Right lobe of liver (tissue), 6 donors: ENCODE data around the gene EIF1AD. TPM values are rescaled to one million over a fixed set of nuclear protein-coding genes. Genes with fewer than 3 reads are reported as not detected.

Experiments
- ATAC-seq, 4 donors: fragments of 200-7000 bp; cut with Tn5 transposase; one replicate each; pipeline ENCODE4 v1.9.1; 2020; ENCODE audit warnings: mild to moderate bottlenecking in 4 of 4, moderate library complexity in 4 of 4
- DNase-seq, 3 donors: peaks; one replicate each; pipeline ENCODE4 v3.0.0-alpha.2; 2020
- H3K27ac ChIP-seq, 3 donors: fragments of 200-600 bp; one replicate each; pipeline ENCODE4 v1.8.0; 2022
- H3K27me3 ChIP-seq, 2 donors: fragments of 200-600 bp; one replicate each; pipeline ENCODE4 v1.8.0; 2022
- H3K36me3 ChIP-seq, 4 donors: fragments of 200-600 bp; sonication (generic) in 1 of 4; one replicate each; pipeline versions ENCODE4 v1.5.1 to v1.8.0; 2017 to 2022; ENCODE audit warnings: control low read depth in 1 of 4
- H3K4me1 ChIP-seq, 4 donors: fragments of 200-600 bp; sonication (generic) in 1 of 4; one replicate each; pipeline versions ENCODE4 v1.5.1 to v1.8.0; 2017 to 2022; ENCODE audit warnings: control low read depth in 1 of 4
- H3K4me3 ChIP-seq, 3 donors: fragments of 200-600 bp; one replicate each; pipeline ENCODE4 v1.8.0; 2022
- H3K9me3 ChIP-seq, 4 donors: fragments of 200-600 bp; sonication (generic) in 1 of 4; one replicate each; pipeline versions ENCODE4 v1.5.1 to v1.8.0; 2017 to 2022; ENCODE audit warnings: control low read depth in 1 of 4
- CTCF ChIP-seq, 4 donors: fragments of 200-600 bp in 3 of 4; fragments of 450-650 bp in 1 of 4; IDR thresholded peaks; one replicate each; pipeline versions ENCODE4 v1.5.1 to v1.8.0; 2016 to 2022; ENCODE audit warnings: antibody characterized with exemption in 4 of 4, mild to moderate bottlenecking in 2 of 4
- POLR2A ChIP-seq: fragments of 450-650 bp; IDR thresholded peaks from one replicate; pipeline ENCODE4 v1.6.1; 2017; ENCODE audit warnings: antibody characterized with exemption, mild to moderate bottlenecking
- WGBS: methylation state at CpG from one replicate; pipeline ENCODE4 v1.1.6; 2018; ENCODE audit warnings: low coverage, low lambda C conversion rate; ENCODE audit not compliant: insufficient coverage; ENCODE audit errors: missing lambda C conversion rate; 5-methylcytosine and 5-hydroxymethylcytosine counted together
- intact Hi-C, 2 donors: fragments of 100-400 bp; cut with DNase I; formaldehyde crosslinking; loops; one replicate each; pipeline versions ENCODE4 v1.11.2 to v1.14.1; 2022
- long read RNA-seq: library from polyadenylated mRNA; unstranded; transcript quantifications from one replicate; pipeline ENCODE4 v2.0.0, GENCODE V29; 2019
- total RNA-seq, 6 experiments: library from RNA; depleted of rRNA in 2 of 6; stranded (reverse); fragments of >200 nt in 2 of 6; fragmentation: NEBNext Ultra II Directional in 3 of 6; extraction: Animal tissue kit (Norgen Biotek cat#: 25700) in 3 of 6; gene quantifications; one replicate each; pipeline versions ENCODE4 v1.1.0 to v1.2.4, GENCODE V29; 2016 to 2023
- donor health status: DM: no; HTN: yes; CAD: no.
- donor health status: DM: no; HTN: no; CAD: no.
- donor health status: DM: no; HTN: no; CAD: no.
- donor health status: DM: no; HTN: yes; CAD: no.
- donor health status: DM: no; HTN: yes; CAD: no.

The EIF1AD gene
- 10 to 100 TPM; 11.5 to 22.1 (median 13.1) TPM for total RNA-seq
- long read RNA-seq, partial matches to known transcripts: 0 of 1 reads
- long read RNA-seq, other reads (novel, unspliced or antisense): 0 of 1 reads

GRCh38 chr11:66001942-66002647 lies at the start of gene EIF1AD, which contains the start of gene BANF1:
Gene EIF1AD (minus strand): TSS chr11:66002157. CDS start chr11:66000389, 1,768 bp downstream.
Gene BANF1 (plus strand): TSS chr11:66002503. CDS start chr11:66003251, 748 bp downstream.
- under 1% methylated on average over 26 of the region's 55 CpGs for WGBS
- DNase-seq (peak; percentile 88 to 94 (median 92)), ATAC-seq (peak; percentile 89 to 92 (median 91))
- intact Hi-C loops: no loop called here
- Histone ChIP-seq H3K27ac (peak within 1 kb of the TSS; percentile 94 to 96 (median 94)), H3K4me1 (peaks cover 0 to 11% (median 3%) of the 10 kb centered on the region in 4 donors), H3K36me3 (peaks cover 10 to 44% (median 26%) of the 10 kb centered on the region in 4 donors), H3K4me3 (peak within 1 kb of the TSS; percentile 77 to 88 (median 83)), H3K27me3 (no peaks in the 10 kb centered on the region), H3K9me3 (no peaks in the 10 kb centered on the region)
- TF ChIP-seq POLR2A (peak; percentile 57), CTCF (IDR thresholded peaks at IDR 0.05) (no peak)

GRCh38 chr11:66051371-66051765 lies 49.4 kb upstream of the EIF1AD start:
- Histone ChIP-seq H3K36me3 (peaks cover 5 to 19% (median 13%) of the 10 kb centered on the region in 4 donors), H3K27ac (peak overlapping the region; percentile 27 to 78 (median 72)), H3K27me3 (no peaks in the 10 kb centered on the region), H3K4me3 (peak overlapping the region; percentile 61 to 97 (median 80)), H3K9me3 (no peaks in the 10 kb centered on the region), H3K4me1 (peaks cover 0 to 24% (median 6%) of the 10 kb centered on the region in 4 donors)
- intact Hi-C loops: no loop called here
- ATAC-seq (no peak), DNase-seq (no peak)
- TF ChIP-seq POLR2A (no peak), CTCF (IDR thresholded peaks at IDR 0.05) (no peak)
- 38% methylated on average over 11 of the region's 12 CpGs for WGBS

GRCh38 chr11:66050581-66051231 lies 48.7 kb upstream of the EIF1AD start:
- no peak for DNase-seq
- Histone ChIP-seq H3K27me3 (no peaks in the 10 kb centered on the region), H3K36me3 (peaks cover 5 to 13% (median 10%) of the 10 kb centered on the region in 4 donors), H3K4me3 (no peak overlapping the region), H3K27ac (no peak overlapping the region), H3K9me3 (no peaks in the 10 kb centered on the region), H3K4me1 (peaks cover 0 to 20% (median 6%) of the 10 kb centered on the region in 4 donors)
- WGBS: 51% methylated on average over 5 of the region's 5 CpGs
- intact Hi-C loops: no loop called here
- no peak for TF ChIP-seq CTCF (IDR thresholded peaks at IDR 0.05)
- no peak for TF ChIP-seq POLR2A
- no peak for ATAC-seq

GRCh38 chr11:66048547-66049323 lies 46.8 kb upstream of the EIF1AD start, which contains the start of gene GAL3ST3:
Gene GAL3ST3 (minus strand): TSS chr11:66049161. CDS start chr11:66045415, 3,746 bp downstream.
- no peaks in the 10 kb centered on the region for H3K27me3 ChIP-seq
- H3K27ac ChIP-seq: no peak within 1 kb of the TSS
- H3K36me3 ChIP-seq: no peaks in the 10 kb centered on the region
- no peak within 1 kb of the TSS for H3K4me3 ChIP-seq
- DNase-seq (no peak), ATAC-seq (no peak)
- 29% methylated on average over 11 of the region's 39 CpGs for WGBS
- no peaks in the 10 kb centered on the region for H3K9me3 ChIP-seq
- TF ChIP-seq POLR2A (no peak), CTCF (IDR thresholded peaks at IDR 0.05) (no peak)
- H3K4me1 ChIP-seq: peaks cover 0 to 18% (median 3%) of the 10 kb centered on the region in 4 donors
- intact Hi-C loops: no loop called here
